HG03064 (cell line): ENCODE data around the gene OXA1L.
"Not testable (repeated sequence)": the region's sequence is repeated elsewhere in the genome, so short reads cannot be mapped to it uniquely, and the experiment has no call there.

Experiments
- ATAC-seq: cut with Tn5 transposase; IDR thresholded peaks from one replicate; pipeline ENCODE4 v1.9.1; 2021; ENCODE audit warnings: low read depth; ENCODE audit not compliant: unreplicated experiment

OXA1L gene

DNA sequence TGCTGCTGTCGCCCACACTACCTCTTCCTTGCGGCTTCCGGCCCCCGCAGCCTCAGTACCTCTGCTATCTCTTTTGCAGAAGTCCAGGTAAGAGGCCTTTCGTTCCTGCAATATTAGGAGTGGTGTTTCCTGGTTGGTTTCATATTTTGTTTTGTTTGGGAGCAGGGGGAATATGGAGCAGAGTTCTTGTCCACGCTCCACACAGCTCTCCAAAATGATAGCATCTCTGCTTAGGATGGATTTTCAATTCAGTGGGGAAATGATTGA, 768 bp downstream of the OXA1L start:
- ATAC-seq: no peak

- no peak for ATAC-seq
Measured at GRCh38 chr14:22768947-22769346, 2.5 kb downstream of the OXA1L start.

DNA sequence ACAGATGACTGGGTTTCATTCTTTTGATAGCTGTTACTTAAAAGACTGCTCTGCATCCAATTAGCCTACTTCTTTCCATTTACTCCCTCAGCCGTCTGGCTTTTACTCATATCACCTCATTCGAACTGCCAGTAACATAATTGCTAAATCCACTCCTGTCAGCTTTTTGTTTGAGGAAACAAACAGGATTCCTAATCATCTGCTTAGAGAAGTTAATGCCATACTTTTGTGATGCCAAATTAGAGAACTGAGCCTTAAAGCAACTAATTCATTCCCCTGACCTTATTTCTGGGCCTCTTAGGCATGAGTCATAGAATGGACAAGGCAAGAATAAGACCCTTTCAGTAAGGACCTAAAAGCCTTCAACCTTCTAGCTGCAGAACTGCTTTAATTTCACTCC, 2.9 kb downstream of the OXA1L start:
- no peak for ATAC-seq

DNA sequence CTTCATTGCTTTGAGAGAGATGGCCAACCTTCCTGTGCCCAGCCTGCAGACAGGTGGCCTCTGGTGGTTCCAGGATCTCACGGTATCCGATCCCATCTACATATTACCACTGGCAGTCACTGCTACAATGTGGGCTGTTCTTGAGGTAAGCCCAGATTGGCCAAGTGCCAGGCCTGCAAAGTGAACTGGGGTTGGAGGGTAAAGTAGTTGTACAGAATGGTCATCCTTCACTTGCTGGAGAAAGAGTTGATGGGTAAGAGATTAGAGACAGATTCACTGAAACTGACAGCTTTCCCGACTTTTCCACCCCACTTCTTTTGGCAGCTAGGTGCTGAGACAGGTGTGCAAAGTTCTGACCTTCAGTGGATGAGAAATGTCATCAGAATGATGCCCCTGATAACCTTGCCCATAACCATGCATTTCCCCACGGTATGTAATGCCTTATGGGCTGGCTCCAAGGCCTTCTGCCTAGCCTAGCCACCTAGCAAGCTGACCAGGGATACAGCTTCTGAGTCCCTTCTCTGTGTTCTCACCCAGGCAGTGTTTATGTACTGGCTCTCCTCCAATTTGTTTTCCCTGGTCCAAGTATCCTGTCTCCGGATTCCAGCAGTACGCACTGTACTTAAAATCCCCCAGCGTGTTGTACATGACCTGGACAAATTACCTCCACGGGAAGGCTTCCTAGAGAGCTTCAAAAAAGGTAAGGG, 4.1 kb downstream of the OXA1L start:
- no peak for ATAC-seq

GRCh38 chr14:22772725-22773124, 6.2 kb downstream of the OXA1L start:
- ATAC-seq: no peak

- no peak for ATAC-seq
Measured at GRCh38 chr14:22773162-22774010, 6.9 kb downstream of the OXA1L start.

- ATAC-seq: no peak
Measured at GRCh38 chr14:22774011-22774706, 7.7 kb downstream of the OXA1L start.

DNA sequence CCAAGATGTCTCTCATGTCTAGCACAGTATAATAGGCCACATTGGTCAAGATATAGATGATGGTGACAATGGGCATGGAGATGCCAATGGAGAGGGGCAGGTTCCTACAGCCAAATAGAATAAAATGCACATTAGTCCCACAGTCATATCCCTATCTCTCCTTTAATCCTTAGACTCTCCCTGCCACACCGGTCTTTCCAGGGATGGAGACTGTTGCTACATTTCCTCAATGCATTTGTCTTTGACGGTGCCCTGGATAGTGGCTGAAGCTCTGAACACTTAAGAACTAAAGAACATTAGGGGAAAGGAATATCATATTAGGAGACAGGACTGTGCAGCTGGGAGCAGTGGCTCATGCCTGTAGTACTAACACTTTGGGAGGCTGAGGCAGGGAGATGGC, 9.7 kb downstream of the OXA1L start:
- ATAC-seq: no peak

DNA sequence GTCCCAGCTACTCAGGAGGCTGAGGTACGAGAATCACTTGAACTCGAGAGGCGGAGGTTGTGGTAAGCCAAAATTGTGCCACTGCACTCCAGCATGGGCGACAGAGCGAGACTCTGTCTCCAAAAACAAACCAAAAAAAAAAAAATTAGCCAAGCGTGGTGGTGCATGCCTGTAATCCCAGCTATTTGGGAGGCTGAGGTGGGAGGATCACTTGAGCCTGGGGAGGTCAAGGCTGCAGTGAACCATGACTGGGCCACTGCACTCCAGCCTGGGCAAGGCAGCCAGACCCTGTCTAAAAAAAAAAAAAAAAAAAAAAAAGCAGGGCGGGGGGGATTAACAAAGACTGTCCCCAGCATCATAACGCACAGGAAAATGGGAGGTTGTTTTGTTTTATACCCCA, 10.4 kb downstream of the OXA1L start:
- ATAC-seq: not testable (repeated sequence)

GRCh38 chr14:22778084-22778483, 11.6 kb downstream of the OXA1L start:
- no peak for ATAC-seq

GRCh38 chr14:22780105-22780679, 13.7 kb downstream of the OXA1L start:
- no peak for ATAC-seq

DNA sequence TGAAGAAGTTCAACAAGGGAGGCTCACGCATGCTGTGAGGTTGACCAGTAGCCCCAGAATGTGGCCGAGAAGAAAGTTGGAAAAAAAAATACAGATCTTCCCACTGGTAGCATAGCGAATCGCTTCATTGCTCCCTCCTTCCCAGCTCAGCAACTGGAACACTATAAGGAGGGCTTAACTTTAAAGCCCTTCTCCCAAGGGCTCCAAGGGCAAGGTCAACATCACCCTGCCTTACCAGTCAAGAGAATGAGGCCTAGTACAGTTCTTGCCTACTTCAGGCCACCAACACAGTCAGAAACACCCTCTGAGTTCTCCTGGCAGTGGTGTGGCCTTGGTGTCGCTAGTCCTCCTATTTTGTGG, 14.4 kb downstream of the OXA1L start:
- no peak for ATAC-seq

GRCh38 chr14:22781301-22781991, 15.0 kb downstream of the OXA1L start:
- no peak for ATAC-seq

DNA sequence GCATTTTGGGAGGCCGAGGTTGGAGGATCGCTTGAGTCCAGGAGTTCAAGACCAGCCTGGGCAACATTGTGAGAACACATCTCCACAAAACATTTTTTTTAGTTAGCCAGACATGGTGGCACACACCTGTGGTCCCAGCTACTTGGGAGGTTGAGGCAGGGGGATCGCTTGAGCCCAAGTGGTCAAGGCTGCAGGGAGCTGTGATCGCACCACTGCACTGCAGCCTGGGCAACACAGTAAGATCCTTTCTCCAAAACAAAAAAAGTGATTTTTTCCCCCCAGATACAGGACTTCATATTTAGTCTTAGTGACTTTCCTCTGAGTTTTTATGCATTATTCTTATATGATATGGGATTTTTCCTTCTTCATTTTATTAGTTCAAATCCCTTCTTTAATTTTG, 20.2 kb downstream of the OXA1L start:
- ATAC-seq: no peak

DNA sequence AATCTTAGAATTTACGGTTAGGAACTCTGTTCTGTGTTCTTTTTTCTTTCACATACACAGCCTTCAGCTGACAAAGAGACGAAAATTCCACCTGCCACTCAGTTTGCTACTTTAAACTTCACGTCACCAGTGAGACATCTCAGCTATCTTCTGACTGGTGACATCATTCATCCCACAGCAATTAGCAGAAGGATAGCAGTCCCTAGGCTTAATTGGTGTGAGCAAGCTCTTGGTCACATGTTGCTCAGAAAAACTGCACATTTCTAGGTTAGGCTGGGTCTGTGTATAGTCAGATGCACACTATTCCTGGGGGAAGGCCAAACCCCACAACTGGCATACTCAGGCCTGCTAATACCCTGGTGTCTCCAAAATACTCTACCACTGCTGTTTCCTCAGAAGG, 24.8 kb downstream of the OXA1L start:
- ATAC-seq: no peak

DNA sequence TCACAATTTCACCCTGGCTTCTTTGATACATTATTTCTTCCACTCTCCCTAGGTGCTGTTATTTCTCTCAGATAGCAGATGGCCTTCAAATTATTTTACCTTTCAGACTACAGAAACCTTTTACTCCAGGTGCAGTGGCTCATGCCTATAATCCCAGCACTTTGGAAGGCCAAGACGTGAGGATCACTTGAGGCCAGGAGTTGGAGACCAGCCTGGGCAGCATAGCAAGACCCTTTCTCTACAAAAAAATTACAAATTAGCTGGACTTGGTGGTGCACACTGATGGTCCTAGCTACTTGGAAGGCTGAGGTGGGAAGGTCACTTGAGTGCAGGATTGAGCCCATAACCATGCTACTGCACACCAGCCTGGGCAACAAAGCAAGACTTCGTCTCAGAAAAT, 25.7 kb downstream of the OXA1L start:
- no peak for ATAC-seq

DNA sequence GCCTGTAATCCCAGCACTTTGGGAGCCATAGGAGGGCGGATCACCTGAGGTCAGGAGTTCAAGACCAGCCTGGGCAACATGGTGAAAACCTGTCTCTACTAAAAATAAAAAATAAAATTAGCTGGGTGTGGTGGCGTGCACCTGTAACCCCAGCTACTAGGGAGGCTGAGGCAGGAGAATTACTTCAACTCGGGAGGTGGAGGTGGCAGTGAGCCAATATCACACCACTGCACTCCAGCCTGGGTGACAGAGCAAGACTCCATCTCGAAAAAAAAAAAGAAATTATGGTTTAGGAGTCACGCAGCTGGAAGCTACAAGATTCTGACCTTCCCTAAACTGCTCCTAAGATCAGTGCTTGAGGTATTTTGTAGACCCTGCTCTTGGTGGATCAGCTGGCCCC, 27.1 kb downstream of the OXA1L start:
- not testable (repeated sequence) for ATAC-seq

- ATAC-seq: no peak
Measured at GRCh38 chr14:22793976-22794375, 27.5 kb downstream of the OXA1L start.

DNA sequence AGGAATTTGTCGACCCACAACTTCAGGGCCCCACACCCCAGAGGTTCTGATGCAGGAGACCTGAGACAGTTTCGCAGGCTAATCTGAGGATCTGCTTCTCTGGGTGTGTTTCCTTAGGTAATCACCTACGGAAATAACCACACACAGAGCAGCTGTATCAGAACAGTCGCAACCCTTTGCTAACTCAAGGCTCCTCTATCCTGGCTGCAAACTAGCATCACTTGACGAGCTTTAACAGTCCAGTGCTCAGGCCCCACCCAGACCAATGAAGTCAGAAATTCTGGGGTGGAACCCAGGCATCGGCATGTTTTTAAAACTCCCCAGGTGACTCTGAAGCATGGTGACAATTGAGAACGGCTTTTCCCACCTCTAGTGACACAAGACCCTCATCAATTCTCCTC, 28.1 kb downstream of the OXA1L start:
- ATAC-seq: no peak

DNA sequence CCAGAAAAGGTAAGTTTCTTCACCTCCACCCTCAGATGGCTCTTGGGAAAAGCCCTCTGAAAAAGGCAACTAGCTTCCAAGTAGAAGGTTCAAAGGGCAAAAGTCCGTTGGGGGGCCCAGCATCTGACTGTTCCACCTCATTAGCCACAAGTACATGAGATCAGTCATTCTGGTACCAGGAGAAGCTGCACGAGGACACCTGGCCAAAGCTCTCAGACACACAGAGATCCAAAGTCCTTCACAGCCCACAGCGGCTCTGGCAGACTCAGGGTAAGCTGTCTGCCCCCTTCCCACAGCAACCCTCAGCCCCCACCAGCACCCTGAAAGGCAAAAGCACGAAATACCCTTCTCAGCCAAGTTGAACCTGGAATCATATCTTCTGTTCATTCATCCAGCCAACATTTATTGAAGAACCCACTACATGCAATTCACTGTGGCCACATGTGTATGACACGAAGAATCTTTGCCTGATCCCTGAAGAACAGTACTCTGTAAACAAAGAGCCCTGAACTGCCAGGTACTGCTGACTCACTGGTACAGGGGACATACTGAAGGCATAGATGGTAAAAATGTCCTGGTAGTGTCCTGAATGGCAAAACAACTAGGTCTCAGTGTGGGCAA, 29.7 kb downstream of the OXA1L start:
- no peak for ATAC-seq
